H1 (cell line): Measurements from ENCODE around the gene STEAP1B. TPM values are rescaled to one million over a fixed set of nuclear protein-coding genes. Genes with fewer than 3 reads are reported as not detected.

Source experiments
- CTCF ChIA-PET: fragments of 300-600 bp; sonication (Branson Sonifier 250); formaldehyde crosslinking; loops from one replicate; lab custom pipeline; 2021; ENCODE audit not compliant: partially characterized antibody; lab: Charles Lee
- POLR2A ChIA-PET: fragments of 300-600 bp; sonication (Branson Sonifier 250); formaldehyde crosslinking; loops from one replicate; lab custom pipeline; 2021; ENCODE audit warnings: inconsistent platforms; ENCODE audit not compliant: partially characterized antibody; lab: Charles Lee
- DNase-seq, 2 experiments: peaks; one replicate each; pipeline versions ENCODE4 v3.0.0 to v3.0.0-alpha.2; 2010 to 2022; ENCODE audit warnings: low spot score in 2 of 2, low read depth in 1 of 2, mixed read lengths in 1 of 2
- FAIRE-seq: peaks from 2 replicates; lab custom pipeline; 2011; peaks lifted over from hg19 to GRCh38; lab: Jason Lieb, UNC
- H2AFZ ChIP-seq: 2 replicates; pipeline ENCODE4 v1.8.1; 2012; ENCODE audit warnings: low read length, inconsistent platforms
- H2AK5ac ChIP-seq: 2 replicates; pipeline ENCODE4 v1.6.1; 2013; ENCODE audit warnings: low read depth, low read length
- H2BK120ac ChIP-seq: replicated peaks from 2 replicates; pipeline ENCODE3; 2013; ENCODE audit warnings: low read depth, low read length, inconsistent platforms
- H2BK12ac ChIP-seq: 2 replicates; pipeline ENCODE4 v1.6.1; 2013; ENCODE audit warnings: low read depth, low read length
- H2BK15ac ChIP-seq: 2 replicates; pipeline ENCODE4 v1.6.1; 2013; ENCODE audit warnings: low read length
- H2BK20ac ChIP-seq: 2 replicates; pipeline ENCODE4 v1.6.1; 2013; ENCODE audit warnings: low read length
- H2BK5ac ChIP-seq: 2 replicates; pipeline ENCODE4 v1.6.1; 2013; ENCODE audit warnings: low read depth, low read length
- H3K14ac ChIP-seq: 2 replicates; pipeline ENCODE4 v1.6.1; 2013; ENCODE audit warnings: inconsistent platforms; ENCODE audit not compliant: insufficient read length
- H3K18ac ChIP-seq: 2 replicates; pipeline ENCODE4 v1.6.1; 2013; ENCODE audit warnings: low read length; ENCODE audit errors: extremely low read depth
- H3K23ac ChIP-seq: 2 replicates; pipeline ENCODE4 v1.6.1; 2013; ENCODE audit warnings: inconsistent platforms; ENCODE audit not compliant: insufficient read length
- H3K23me2 ChIP-seq: 2 replicates; pipeline ENCODE4 v1.6.1; 2013; ENCODE audit warnings: low read depth, low read length
- H3K27ac ChIP-seq: 2 replicates; pipeline ENCODE4 v1.6.1; 2011; ENCODE audit warnings: low read depth, low read length, inconsistent platforms
- H3K27me3 ChIP-seq, 4 experiments: replicated peaks in 1 of 4; 1 replicate in 1 of 4; 2 replicates in 3 of 4; pipeline versions ENCODE4 v1.6.1 to v1.8.1; 2011 to 2013; ENCODE audit warnings: low read length in 3 of 4, mild to moderate bottlenecking in 3 of 4, inconsistent platforms in 2 of 4, mixed read lengths in 2 of 4, moderate library complexity in 1 of 4; ENCODE audit not compliant: control insufficient read depth in 3 of 4, insufficient read depth in 3 of 4; ENCODE audit errors: extremely low read depth in 1 of 4
- H3K36me3 ChIP-seq, 4 experiments: 2 replicates each; pipeline versions ENCODE4 v1.6.1 to v1.8.1; 2011 to 2013; ENCODE audit warnings: mild to moderate bottlenecking in 4 of 4, low read length in 3 of 4, moderate library complexity in 2 of 4, control low read depth in 1 of 4, inconsistent platforms in 1 of 4; ENCODE audit not compliant: insufficient read depth in 4 of 4, control insufficient read depth in 2 of 4
- H3K4ac ChIP-seq: replicated peaks from 2 replicates; pipeline ENCODE3; 2013; ENCODE audit warnings: low read length, low read depth, mixed read lengths, inconsistent platforms; ENCODE audit not compliant: insufficient read length
- H3K4me1 ChIP-seq, 4 experiments: replicated peaks in 1 of 4; 1 replicate in 1 of 4; 2 replicates in 3 of 4; pipeline versions ENCODE4 v1.6.1 to v1.8.1; 2011 to 2013; ENCODE audit warnings: low read length in 3 of 4, inconsistent platforms in 2 of 4, mixed read lengths in 1 of 4; ENCODE audit not compliant: insufficient read depth in 4 of 4, control insufficient read depth in 3 of 4
- H3K4me2 ChIP-seq, 2 experiments: 2 replicates each; pipeline versions ENCODE4 v1.6.1 to v1.8.1; 2011 to 2013; ENCODE audit warnings: low read depth in 2 of 2, low read length in 2 of 2, control low read depth in 1 of 2, inconsistent platforms in 1 of 2, mild to moderate bottlenecking in 1 of 2; ENCODE audit not compliant: insufficient read depth in 1 of 2
- H3K4me3 ChIP-seq, 4 experiments: fragments of 200-600, 300-600 bp in 1 of 4; sonication (generic), shearing (Covaris generic), sonication (Bioruptor Twin) in 1 of 4; 2 replicates each; pipeline versions ENCODE4 v1.5.1 to v1.8.1; 2011 to 2016; ENCODE audit warnings: low read length in 4 of 4, low read depth in 3 of 4, control low read depth in 2 of 4, inconsistent platforms in 2 of 4, mild to moderate bottlenecking in 2 of 4, mixed read lengths in 1 of 4, moderate library complexity in 1 of 4; ENCODE audit not compliant: insufficient read depth in 2 of 4; ENCODE audit errors: extremely low read depth in 1 of 4
- H3K56ac ChIP-seq: replicated peaks from 2 replicates; pipeline ENCODE3; 2013; ENCODE audit warnings: low read depth, mild to moderate bottlenecking, mixed read lengths, low read length, inconsistent platforms; ENCODE audit not compliant: insufficient read length
- H3K79me1 ChIP-seq: 2 replicates; pipeline ENCODE4 v1.6.1; 2013; ENCODE audit warnings: low read depth, low read length, control low read depth
- H3K79me2 ChIP-seq, 2 experiments: 2 replicates each; pipeline versions ENCODE4 v1.6.1 to v1.8.1; 2012 to 2013; ENCODE audit warnings: low read length in 2 of 2, mild to moderate bottlenecking in 2 of 2, inconsistent platforms in 1 of 2; ENCODE audit not compliant: insufficient read depth in 2 of 2, control insufficient read depth in 1 of 2
- H3K9ac ChIP-seq, 4 experiments: replicated peaks in 1 of 4; 1 replicate in 1 of 4; 2 replicates in 3 of 4; pipeline versions ENCODE4 v1.6.1 to v1.8.1; 2011 to 2013; ENCODE audit warnings: low read depth in 3 of 4, low read length in 3 of 4, control low read depth in 2 of 4, mild to moderate bottlenecking in 2 of 4, moderate library complexity in 2 of 4, inconsistent platforms in 1 of 4; ENCODE audit errors: extremely low read depth in 1 of 4
- H3K9me3 ChIP-seq, 2 experiments: 2 replicates each; pipeline versions ENCODE4 v1.6.1 to v1.8.1; 2012 to 2013; ENCODE audit warnings: mild to moderate bottlenecking in 2 of 2, moderate library complexity in 2 of 2, control low read depth in 1 of 2, inconsistent platforms in 1 of 2, low read depth in 1 of 2, low read length in 1 of 2, mixed read lengths in 1 of 2; ENCODE audit not compliant: insufficient read depth in 2 of 2
- H4K20me1 ChIP-seq, 2 experiments: replicated peaks in 1 of 2; 2 replicates each; pipeline versions ENCODE3 to v1.8.1; 2011 to 2013; ENCODE audit warnings: inconsistent platforms in 2 of 2, low read length in 2 of 2, mild to moderate bottlenecking in 1 of 2; ENCODE audit not compliant: insufficient read depth in 2 of 2, control insufficient read depth in 1 of 2
- H4K5ac ChIP-seq: 2 replicates; pipeline ENCODE4 v1.6.1; 2013; ENCODE audit warnings: low read length, low read depth, mixed read lengths, inconsistent platforms; ENCODE audit not compliant: insufficient read length
- H4K8ac ChIP-seq: 2 replicates; pipeline ENCODE4 v1.8.0; 2013; ENCODE audit warnings: mild to moderate bottlenecking, moderate library complexity, low read length, inconsistent platforms; ENCODE audit not compliant: insufficient read depth; ENCODE audit errors: extremely low read depth
- H4K91ac ChIP-seq: replicated peaks from 2 replicates; pipeline ENCODE3; 2013; ENCODE audit warnings: low read length, mixed read lengths, inconsistent platforms; ENCODE audit not compliant: insufficient read length
- BCL11A ChIP-seq, 2 experiments: IDR thresholded peaks; one replicate each; pipeline ENCODE4 v1.6.1; 2011; ENCODE audit warnings: low read depth in 2 of 2, low read length in 2 of 2, mild to moderate bottlenecking in 2 of 2
- CTBP2 ChIP-seq: IDR thresholded peaks from 2 replicates; pipeline ENCODE4 v1.7.0; 2011; ENCODE audit warnings: borderline replicate concordance, mild to moderate bottlenecking, moderate library complexity, mixed read lengths, low read length; ENCODE audit not compliant: insufficient read depth, insufficient read length
- CTCF ChIP-seq, 3 experiments: IDR thresholded peaks; 1 replicate in 2 of 3; 2 replicates in 1 of 3; pipeline versions ENCODE4 v1.5.1 to v1.6.1; 2011; ENCODE audit warnings: low read length in 3 of 3, mild to moderate bottlenecking in 3 of 3, inconsistent platforms in 2 of 3, low read depth in 1 of 3, moderate library complexity in 1 of 3; ENCODE audit not compliant: insufficient read depth in 1 of 3; ENCODE audit errors: control extremely low read depth in 1 of 3
- FOSL1 ChIP-seq: IDR thresholded peaks from 2 replicates; pipeline ENCODE4 v1.6.1; 2011; ENCODE audit warnings: mild to moderate bottlenecking, low read depth, low read length, moderate library complexity; ENCODE audit not compliant: insufficient read depth
- PHF8 ChIP-seq: fragments of 200-600 bp; sonication (generic); conservative IDR thresholded peaks from 2 replicates; pipeline ENCODE4 v1.7.1; 2012; ENCODE audit warnings: low read depth, mild to moderate bottlenecking, inconsistent platforms, low read length, moderate library complexity
- SUZ12 ChIP-seq: fragments of 200-600 bp; sonication (generic); IDR thresholded peaks from 2 replicates; pipeline ENCODE4 v1.6.1; 2012; ENCODE audit warnings: mild to moderate bottlenecking, inconsistent platforms, low read length, moderate library complexity, mixed read lengths
- WGBS, 2 experiments: shearing (Covaris generic) in 1 of 2; methylation state at CpG; one replicate each; pipeline versions ENCODE4 v1.1.6 to v1.1.7; 2013 to 2015; ENCODE audit warnings: low lambda C conversion rate in 2 of 2, mixed read lengths in 2 of 2, inconsistent platforms in 1 of 2, low coverage in 1 of 2, missing lambda C conversion rate in 1 of 2; ENCODE audit not compliant: insufficient replicate concordance in 2 of 2, insufficient coverage in 1 of 2, insufficient read length in 1 of 2; ENCODE audit errors: extremely low coverage in 1 of 2, missing lambda C conversion rate in 1 of 2; 5-methylcytosine and 5-hydroxymethylcytosine counted together
- polyA plus RNA-seq, 7 experiments: library from polyadenylated mRNA; depleted of rRNA in 3 of 7; stranded (reverse) in 5 of 7; unstranded in 2 of 7; fragments of >200 nt in 5 of 7; fragments of 200-250 nt in 2 of 7; gene quantifications; 1 replicate in 5 of 7; 2 replicates in 1 of 7; 4 replicates in 1 of 7; pipeline versions ENCODE4 v1.2.1 to v1.2.3, GENCODE V29; 2011 to 2013; ENCODE audit warnings: missing spikeins in 2 of 7, mixed read lengths in 2 of 7
- total RNA-seq: library from RNA; stranded (reverse); fragmentation: NEBNext Ultra II Directional; extraction: Animal tissue kit (Norgen Biotek cat#: 25700); gene quantifications from 2 replicates; pipeline ENCODE4 v1.2.1, GENCODE V29; 2021

The STEAP1B gene
- total and polyA plus RNA-seq, 2 of the 8 experiments (the other 6 are each of a cell fraction or from before 2014, with no cell fraction given): 5.4 to 8.7 TPM

GRCh38 chr7:22474645-22475044, 25.3 kb downstream of the STEAP1B start:
- no peak overlapping the region for H3K23ac ChIP-seq
- H2BK5ac ChIP-seq: no peak overlapping the region
- H4K5ac ChIP-seq: no peak overlapping the region
- no peak overlapping the region for H2BK12ac ChIP-seq
- ChIA-PET CTCF (interaction anchor here (0.8 to 2.1 kb wide), 11 partner anchors 8 to 367 kb away, joined by 3 to 11 read pairs (median 3); no protein-coding TSS in a partner anchor), POLR2A (interaction anchor here (0.7 kb wide), 1 partner anchor 360 kb away, joined by 3 read pairs; no protein-coding TSS in a partner anchor)
- H3K4me1 ChIP-seq: no peaks in the 10 kb centered on the region
- H4K20me1 ChIP-seq: no peaks in the 10 kb centered on the region
- no peak overlapping the region for H2BK20ac ChIP-seq
- H2BK120ac ChIP-seq: no peak overlapping the region
- H3K14ac ChIP-seq: no peak overlapping the region
- no peak overlapping the region for H3K4me3 ChIP-seq
- no peak overlapping the region for H2BK15ac ChIP-seq
- no peak overlapping the region for H3K56ac ChIP-seq
- H3K9me3 ChIP-seq: no peaks in the 10 kb centered on the region
- no peaks in the 10 kb centered on the region for H3K27me3 ChIP-seq
- H3K23me2 ChIP-seq: no peaks in the 10 kb centered on the region
- H2AFZ ChIP-seq: no peak overlapping the region
- 89% methylated on average over 2 of the region's 2 CpGs; no CpG with 5 or more reads in 1 of the 2 experiments for WGBS, 2 experiments
- no peaks in the 10 kb centered on the region for H3K79me2 ChIP-seq
- H3K27ac ChIP-seq: no peak overlapping the region
- no peaks in the 10 kb centered on the region for H3K79me1 ChIP-seq
- H2AK5ac ChIP-seq: no peak overlapping the region
- DNase-seq: no peak
- H4K91ac ChIP-seq: no peak overlapping the region
- TF ChIP-seq FOSL1: no peak
- no peak for TF ChIP-seq BCL11A (IDR thresholded peaks at IDR 0.05; ENCODE audit: low read depth in 2 of 2, low read length in 2 of 2)
- TF ChIP-seq CTCF (IDR thresholded peaks at IDR 0.05; ENCODE audit: control extremely low read depth in 1 of 3, insufficient read depth in 1 of 3, low read depth in 1 of 3, low read length in 3 of 3): no peak
- TF ChIP-seq CTBP2: no peak
- no peak for TF ChIP-seq SUZ12
- TF ChIP-seq PHF8: no peak
- FAIRE-seq: no peak
- H3K4ac ChIP-seq: no peak overlapping the region
- no peaks in the 10 kb centered on the region for H3K36me3 ChIP-seq
- H4K8ac ChIP-seq: no peak overlapping the region; the same call in 1 of the 2 replicates
- H3K18ac ChIP-seq: no peak overlapping the region
- H3K4me2 ChIP-seq: no peak overlapping the region
- H3K9ac ChIP-seq: no peak overlapping the region
